Measurements from ENCODE around the gene IPO9. TPM values are rescaled to one million over a fixed set of nuclear protein-coding genes. Genes with fewer than 3 reads are reported as not detected.

The IPO9 gene
- total and polyA plus RNA-seq, 2 donors (not counting 1 experiment from before 2014, with no cell fraction given) = 13.3 to 56.9 TPM

GRCh38 chr1:201793306-201793925 is 35.5 kb upstream of the IPO9 start:
- Histone ChIP-seq H3K9me3 (ENCODE audit: control extremely low read depth in 1 of 3, control insufficient read depth in 2 of 3, insufficient read depth in 1 of 3, low read length in 2 of 3) (no peaks in the 10 kb centered on the region), H3K9ac (ENCODE audit: low read length) (no peak overlapping the region), H3K27ac (ENCODE audit: low read length in 2 of 2) (no peak overlapping the region), H3K4me3 (ENCODE audit: control extremely low read depth in 1 of 5, extremely low read depth in 1 of 5, insufficient read depth in 1 of 5, low read depth in 2 of 5, low read length in 4 of 5) (no peak overlapping the region), H3K4me2 (replicated peaks; ENCODE audit: low read depth, low read length, poor library complexity, severe bottlenecking) (no peak overlapping the region), H4K20me1 (ENCODE audit: control insufficient read depth, insufficient read depth, low read length, poor library complexity, severe bottlenecking) (no peaks in the 10 kb centered on the region), H3K4me1 (ENCODE audit: control insufficient read depth in 2 of 2, insufficient read depth in 2 of 2, low read length in 2 of 2) (no peaks in the 10 kb centered on the region), H3K79me2 (ENCODE audit: control insufficient read depth, insufficient read depth, low read length) (no peaks in the 10 kb centered on the region), H2AFZ (ENCODE audit: insufficient read depth, low read depth, low read length, poor library complexity, severe bottlenecking) (no peak overlapping the region), H3K27me3 (replicated peaks in 1 of 4; ENCODE audit: control extremely low read depth in 1 of 4, control insufficient read depth in 3 of 4, insufficient read depth in 4 of 4, low read length in 3 of 4) (no peaks in the 10 kb centered on the region), H3K36me3 (replicated peaks in 1 of 2; ENCODE audit: control extremely low read depth in 1 of 2, control insufficient read depth in 1 of 2, extremely low read depth in 1 of 2, insufficient read depth in 2 of 2, low read length in 1 of 2) (no peaks in the 10 kb centered on the region)
- ChIA-PET POLR2A (no interaction called here), CTCF (interaction anchor here (0.6 to 11.5 kb wide), 17 partner anchors 9 to 351 kb away, joined by 3 to 228 read pairs (median 5); no protein-coding TSS in a partner anchor)
- no peak overlapping the region for H3K4me3 Mint-ChIP-seq
- no peaks in the 10 kb centered on the region for H3K9me3 Mint-ChIP-seq (ENCODE audit: insufficient read depth)
- ATAC-seq (ENCODE audit: low read depth) (no peak), DNase-seq (no peak)
- 37% methylated on average over 2 of the region's 11 CpGs for WGBS (ENCODE audit: insufficient coverage)
- no peaks in the 10 kb centered on the region for H3K4me1 Mint-ChIP-seq
- peaks cover 11% of the 10 kb centered on the region for H3K27me3 Mint-ChIP-seq
- intact Hi-C loops (cut with micrococcal nuclease) = loop anchor here (1.0 to 10.0 kb wide), 2 partner anchors 89 to 349 kb away; no protein-coding TSS in a partner anchor
- TF ChIP-seq EZH2 (IDR thresholded peaks at IDR 0.05; ENCODE audit: borderline replicate concordance, insufficient read depth, low read depth, low read length, poor library complexity, severe bottlenecking) = no peak
- TF ChIP-seq CTCF (IDR thresholded peaks at IDR 0.05) = peak; percentile 55
- H3K27ac Mint-ChIP-seq = no peak overlapping the region

GRCh38 chr1:201795066-201795465 is 33.9 kb upstream of the IPO9 start:
- no peaks in the 10 kb centered on the region for H3K4me1 Mint-ChIP-seq
- intact Hi-C loops (cut with micrococcal nuclease) = loop anchor here (10.0 kb wide), 1 partner anchor 350 kb away; no protein-coding TSS in a partner anchor
- no peak for ATAC-seq (ENCODE audit: low read depth)
- no peaks in the 10 kb centered on the region for H4K20me1 ChIP-seq (ENCODE audit: control insufficient read depth, insufficient read depth, low read length, poor library complexity, severe bottlenecking)
- H3K4me2 ChIP-seq (replicated peaks; ENCODE audit: low read depth, low read length, poor library complexity, severe bottlenecking) = no peak overlapping the region
- H3K9ac ChIP-seq (ENCODE audit: low read length) = no peak overlapping the region
- CTCF ChIA-PET = interaction anchor here (0.6 to 11.5 kb wide), 10 partner anchors 13 to 313 kb away, joined by 3 to 228 read pairs (median 3); no protein-coding TSS in a partner anchor
- no peaks in the 10 kb centered on the region for H3K27me3 ChIP-seq (replicated peaks in 1 of 4; ENCODE audit: control extremely low read depth in 1 of 4, control insufficient read depth in 3 of 4, insufficient read depth in 4 of 4, low read length in 3 of 4)
- H3K27me3 Mint-ChIP-seq = peaks cover 6% of the 10 kb centered on the region
- H3K79me2 ChIP-seq (ENCODE audit: control insufficient read depth, insufficient read depth, low read length) = no peaks in the 10 kb centered on the region
- H3K4me1 ChIP-seq (ENCODE audit: control insufficient read depth in 2 of 2, insufficient read depth in 2 of 2, low read length in 2 of 2) = no peaks in the 10 kb centered on the region
- no peaks in the 10 kb centered on the region for H3K36me3 ChIP-seq (replicated peaks in 1 of 2; ENCODE audit: control extremely low read depth in 1 of 2, control insufficient read depth in 1 of 2, extremely low read depth in 1 of 2, insufficient read depth in 2 of 2, low read length in 1 of 2)
- H2AFZ ChIP-seq (ENCODE audit: insufficient read depth, low read depth, low read length, poor library complexity, severe bottlenecking) = no peak overlapping the region
- POLR2A ChIA-PET = no interaction called here
- whole genome bisulfite sequencing (ENCODE audit: insufficient coverage) = 90% methylated on average over 2 of the region's 3 CpGs
- no peak overlapping the region for H3K27ac ChIP-seq (ENCODE audit: low read length in 2 of 2)
- H3K4me3 ChIP-seq (ENCODE audit: control extremely low read depth in 1 of 5, extremely low read depth in 1 of 5, insufficient read depth in 1 of 5, low read depth in 2 of 5, low read length in 4 of 5) = no peak overlapping the region
- H3K4me3 Mint-ChIP-seq = no peak overlapping the region
- no peak for DNase-seq
- TF ChIP-seq CTCF (IDR thresholded peaks at IDR 0.05) (no peak), EZH2 (IDR thresholded peaks at IDR 0.05; ENCODE audit: borderline replicate concordance, insufficient read depth, low read depth, low read length, poor library complexity, severe bottlenecking) (no peak)
- no peak overlapping the region for H3K27ac Mint-ChIP-seq
- H3K9me3 ChIP-seq (ENCODE audit: control extremely low read depth in 1 of 3, control insufficient read depth in 2 of 3, insufficient read depth in 1 of 3, low read length in 2 of 3) = no peaks in the 10 kb centered on the region
- no peaks in the 10 kb centered on the region for H3K9me3 Mint-ChIP-seq (ENCODE audit: insufficient read depth)
